ENCODE measurements around the gene HOXD11.

GRCh38 chr2:176105730-176106580, 1.1 kb upstream of the HOXD11 start:
- TF ChIP-seq POLR2A (IDR thresholded peaks at IDR 0.05; ENCODE audit: low read depth, low read length) (no peak), POLR2AphosphoS5 (IDR thresholded peaks at IDR 0.05; ENCODE audit: low read depth, low read length) (no peak), TAF1 (IDR thresholded peaks at IDR 0.05; ENCODE audit: borderline replicate concordance, low read depth, low read length) (no peak)

All from GM12892 (cell line).